ENCODE data around the gene SDK2. TPM values are rescaled to one million over a fixed set of nuclear protein-coding genes. Genes with fewer than 3 reads are reported as not detected.

SDK2 gene
- total and polyA plus RNA-seq, 2 experiments from 2014 or later: 0.59 to 1.2 TPM

DNA sequence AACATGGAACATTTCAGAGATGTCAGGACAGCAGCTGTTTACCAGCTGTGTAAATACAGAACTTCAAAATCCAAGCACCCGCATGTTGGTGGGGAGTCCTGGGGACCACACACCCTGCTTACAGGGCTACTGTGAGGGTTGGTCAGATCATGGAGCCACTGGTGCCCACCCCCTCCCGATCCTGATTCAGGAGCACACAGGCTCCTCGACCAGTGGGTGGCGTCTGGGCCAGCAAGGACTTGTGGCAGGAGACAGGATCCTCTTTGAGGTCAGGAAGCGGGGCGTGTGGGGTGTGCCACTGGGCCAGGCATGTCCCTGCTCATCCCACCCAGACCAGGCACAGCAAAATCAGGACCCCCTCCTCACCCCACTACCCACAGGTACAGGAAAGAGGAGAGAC lies 83.6 kb downstream of the SDK2 start:
- H3K9me3 ChIP-seq (ENCODE audit: low read depth): no peaks in the 10 kb centered on the region
- H3K9me2 ChIP-seq (replicated peaks; ENCODE audit: insufficient read depth): no peaks in the 10 kb centered on the region
- H3K27me3 ChIP-seq: peaks cover 3% of the 10 kb centered on the region
- no peak overlapping the region for H3K4me2 ChIP-seq
- no peak for DNase-seq (ENCODE audit: low spot score)
- H3K36me3 ChIP-seq (replicated peaks; ENCODE audit: insufficient read depth, low read depth): no peaks in the 10 kb centered on the region
- H3K79me2 ChIP-seq: no peaks in the 10 kb centered on the region
- TF ChIP-seq, protein P1, sequence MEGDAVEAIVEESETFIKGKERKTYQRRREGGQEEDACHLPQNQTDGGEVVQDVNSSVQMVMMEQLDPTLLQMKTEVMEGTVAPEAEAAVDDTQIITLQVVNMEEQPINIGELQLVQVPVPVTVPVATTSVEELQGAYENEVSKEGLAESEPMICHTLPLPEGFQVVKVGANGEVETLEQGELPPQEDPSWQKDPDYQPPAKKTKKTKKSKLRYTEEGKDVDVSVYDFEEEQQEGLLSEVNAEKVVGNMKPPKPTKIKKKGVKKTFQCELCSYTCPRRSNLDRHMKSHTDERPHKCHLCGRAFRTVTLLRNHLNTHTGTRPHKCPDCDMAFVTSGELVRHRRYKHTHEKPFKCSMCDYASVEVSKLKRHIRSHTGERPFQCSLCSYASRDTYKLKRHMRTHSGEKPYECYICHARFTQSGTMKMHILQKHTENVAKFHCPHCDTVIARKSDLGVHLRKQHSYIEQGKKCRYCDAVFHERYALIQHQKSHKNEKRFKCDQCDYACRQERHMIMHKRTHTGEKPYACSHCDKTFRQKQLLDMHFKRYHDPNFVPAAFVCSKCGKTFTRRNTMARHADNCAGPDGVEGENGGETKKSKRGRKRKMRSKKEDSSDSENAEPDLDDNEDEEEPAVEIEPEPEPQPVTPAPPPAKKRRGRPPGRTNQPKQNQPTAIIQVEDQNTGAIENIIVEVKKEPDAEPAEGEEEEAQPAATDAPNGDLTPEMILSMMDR (IDR thresholded peaks at IDR 0.05; ENCODE audit: poor library complexity): no peak
- TF ChIP-seq EZH2phosphoT487 (IDR thresholded peaks at IDR 0.05; ENCODE audit: low read depth, severe bottlenecking, unreplicated experiment): no peak
- no peak for TF ChIP-seq EZH2 (IDR thresholded peaks at IDR 0.05; ENCODE audit: borderline replicate concordance)
- no peak overlapping the region for H3K27ac ChIP-seq
- H4K20me1 ChIP-seq (ENCODE audit: insufficient read depth, poor library complexity, severe bottlenecking): no peaks in the 10 kb centered on the region
- H3K4me1 ChIP-seq (ENCODE audit: insufficient read depth): no peaks in the 10 kb centered on the region
- no peak overlapping the region for H3K4me3 ChIP-seq
- no peak overlapping the region for H2AFZ ChIP-seq
- WGBS (ENCODE audit: low lambda C conversion rate, missing lambda C conversion rate): 58% methylated on average over 6 of the region's 6 CpGs

DNA sequence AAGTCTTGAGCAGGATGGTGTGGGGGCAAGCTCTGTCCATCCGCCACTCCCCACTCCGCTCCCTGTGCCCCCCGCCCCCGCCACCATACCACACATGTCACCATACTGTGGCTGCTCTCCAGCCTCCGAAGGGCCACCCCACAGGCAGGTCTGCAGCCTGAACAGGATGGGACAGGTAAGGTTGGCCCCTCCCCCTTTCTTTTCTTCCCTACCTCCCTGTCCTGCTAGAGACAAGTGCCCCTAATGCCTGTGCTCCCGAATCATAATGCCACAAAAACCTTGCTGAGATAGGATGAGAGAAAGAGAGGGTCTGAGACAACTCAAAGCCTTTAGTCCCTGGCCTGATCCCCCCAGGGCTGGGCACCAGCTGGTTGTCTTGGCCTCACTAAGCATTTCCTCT lies 84.7 kb downstream of the SDK2 start:
- no peak overlapping the region for H3K4me3 ChIP-seq
- no peak overlapping the region for H2AFZ ChIP-seq
- no peak for DNase-seq (ENCODE audit: low spot score)
- 91% methylated on average over 4 of the region's 6 CpGs for WGBS (ENCODE audit: low lambda C conversion rate, missing lambda C conversion rate)
- no peaks in the 10 kb centered on the region for H3K79me2 ChIP-seq
- H4K20me1 ChIP-seq (ENCODE audit: insufficient read depth, poor library complexity, severe bottlenecking): no peaks in the 10 kb centered on the region
- no peaks in the 10 kb centered on the region for H3K9me3 ChIP-seq (ENCODE audit: low read depth)
- no peaks in the 10 kb centered on the region for H3K36me3 ChIP-seq (replicated peaks; ENCODE audit: insufficient read depth, low read depth)
- peaks cover 3% of the 10 kb centered on the region for H3K27me3 ChIP-seq
- H3K4me1 ChIP-seq (ENCODE audit: insufficient read depth): no peaks in the 10 kb centered on the region
- no peak for TF ChIP-seq EZH2 (IDR thresholded peaks at IDR 0.05; ENCODE audit: borderline replicate concordance)
- TF ChIP-seq, protein P1 (IDR thresholded peaks at IDR 0.05; ENCODE audit: poor library complexity): no peak
- no peak for TF ChIP-seq EZH2phosphoT487 (IDR thresholded peaks at IDR 0.05; ENCODE audit: low read depth, severe bottlenecking, unreplicated experiment)
- H3K9me2 ChIP-seq (replicated peaks; ENCODE audit: insufficient read depth): no peaks in the 10 kb centered on the region
- H3K4me2 ChIP-seq: no peak overlapping the region
- no peak overlapping the region for H3K27ac ChIP-seq

DNA sequence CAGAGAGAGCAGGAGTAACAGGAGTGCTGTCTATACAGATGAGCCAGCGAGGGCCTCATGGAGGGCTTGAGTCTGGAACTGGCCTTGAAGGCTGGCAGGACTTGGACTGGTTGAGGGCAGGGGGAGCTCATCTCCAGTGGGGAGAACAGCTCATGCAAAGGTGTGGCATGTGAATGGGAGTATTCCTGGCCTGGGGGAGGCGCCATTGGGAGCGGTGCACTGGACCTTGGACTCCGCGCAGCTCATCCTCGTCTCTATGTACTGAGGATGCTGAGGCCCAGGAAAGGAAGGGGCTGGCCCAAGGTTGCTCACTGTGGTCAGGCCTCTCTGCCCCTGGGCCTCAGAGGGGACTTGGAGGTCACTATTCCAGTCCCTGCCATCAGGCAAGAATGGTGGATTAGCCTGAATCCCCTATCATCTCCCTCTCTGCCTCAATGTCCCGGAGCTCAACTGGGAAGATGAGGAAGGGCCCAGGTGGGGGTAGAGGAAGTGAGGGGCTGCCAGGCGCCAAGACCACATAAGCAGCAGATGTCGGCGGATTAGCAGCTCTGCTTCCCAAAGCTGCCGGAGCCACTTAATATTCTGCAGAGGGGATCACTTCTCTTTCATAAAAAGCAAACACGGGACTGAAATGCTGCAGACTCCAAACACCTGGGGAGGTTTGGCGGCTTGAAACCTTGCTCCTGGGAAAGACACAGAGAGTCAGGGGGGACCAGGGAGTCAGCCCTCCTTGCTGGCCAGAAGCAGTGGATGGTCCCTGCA lies 88.9 kb downstream of the SDK2 start:
- TF ChIP-seq, protein P1 (IDR thresholded peaks at IDR 0.05; ENCODE audit: poor library complexity): no peak
- TF ChIP-seq EZH2phosphoT487 (IDR thresholded peaks at IDR 0.05; ENCODE audit: low read depth, severe bottlenecking, unreplicated experiment) (no peak), EZH2 (IDR thresholded peaks at IDR 0.05; ENCODE audit: borderline replicate concordance) (no peak)
- Histone ChIP-seq H3K36me3 (replicated peaks; ENCODE audit: insufficient read depth, low read depth) (no peaks in the 10 kb centered on the region), H3K4me2 (no peak overlapping the region), H3K27ac (no peak overlapping the region), H3K27me3 (peaks cover 3% of the 10 kb centered on the region), H3K79me2 (no peaks in the 10 kb centered on the region), H3K4me1 (ENCODE audit: insufficient read depth) (no peaks in the 10 kb centered on the region), H2AFZ (no peak overlapping the region), H3K4me3 (no peak overlapping the region), H3K9me3 (ENCODE audit: low read depth) (no peaks in the 10 kb centered on the region), H4K20me1 (ENCODE audit: insufficient read depth, poor library complexity, severe bottlenecking) (no peaks in the 10 kb centered on the region), H3K9me2 (replicated peaks; ENCODE audit: insufficient read depth) (no peaks in the 10 kb centered on the region)
- 81% methylated on average over 13 of the region's 13 CpGs for WGBS (ENCODE audit: low lambda C conversion rate, missing lambda C conversion rate)
- no peak for DNase-seq (ENCODE audit: low spot score)

Data from hepatocyte (in vitro differentiated cells).